Chondrocyte (in vitro differentiated cells): ENCODE data around the gene BORCS5. TPM values are rescaled to one million over a fixed set of nuclear protein-coding genes. Genes with fewer than 3 reads are reported as not detected.

Experiments
- DNase-seq: peaks from one replicate; pipeline ENCODE4 v3.0.0; 2021; ENCODE audit warnings: mixed read lengths, low spot score
- H3K27ac Mint-ChIP-seq: one replicate; pipeline ENCODE4 v1.8.0; 2021; ENCODE audit warnings: mild to moderate bottlenecking, moderate library complexity, mixed read lengths; ENCODE audit not compliant: unreplicated experiment
- H3K27me3 Mint-ChIP-seq: 2 replicates; pipeline ENCODE4 v1.8.0; 2021; ENCODE audit warnings: low read depth, mixed read lengths
- H3K36me3 Mint-ChIP-seq: 2 replicates; pipeline ENCODE4 v1.8.0; 2021; ENCODE audit warnings: low read depth, mixed read lengths
- H3K4me1 Mint-ChIP-seq: 2 replicates; pipeline ENCODE4 v1.8.0; 2021; ENCODE audit warnings: low read depth, mild to moderate bottlenecking, mixed read lengths
- H3K4me3 Mint-ChIP-seq: one replicate; pipeline ENCODE4 v1.8.0; 2021; ENCODE audit warnings: mild to moderate bottlenecking, moderate library complexity, mixed read lengths; ENCODE audit not compliant: unreplicated experiment
- H3K9me3 Mint-ChIP-seq: 2 replicates; pipeline ENCODE4 v1.8.0; 2021; ENCODE audit warnings: low read depth, mixed read lengths
- CTCF ChIP-seq: fragments of 200-600 bp; sonication (generic); IDR thresholded peaks from 2 replicates; pipeline ENCODE4 v1.5.0; 2021; ENCODE audit warnings: antibody characterized with exemption, mild to moderate bottlenecking, moderate library complexity
- total RNA-seq: library from RNA; stranded (reverse); gene quantifications from 3 replicates; pipeline ENCODE4 v1.2.1, GENCODE V29; 2021

The BORCS5 gene
- total RNA-seq, 1 donor from 2014 or later = 11.3 TPM

DNA sequence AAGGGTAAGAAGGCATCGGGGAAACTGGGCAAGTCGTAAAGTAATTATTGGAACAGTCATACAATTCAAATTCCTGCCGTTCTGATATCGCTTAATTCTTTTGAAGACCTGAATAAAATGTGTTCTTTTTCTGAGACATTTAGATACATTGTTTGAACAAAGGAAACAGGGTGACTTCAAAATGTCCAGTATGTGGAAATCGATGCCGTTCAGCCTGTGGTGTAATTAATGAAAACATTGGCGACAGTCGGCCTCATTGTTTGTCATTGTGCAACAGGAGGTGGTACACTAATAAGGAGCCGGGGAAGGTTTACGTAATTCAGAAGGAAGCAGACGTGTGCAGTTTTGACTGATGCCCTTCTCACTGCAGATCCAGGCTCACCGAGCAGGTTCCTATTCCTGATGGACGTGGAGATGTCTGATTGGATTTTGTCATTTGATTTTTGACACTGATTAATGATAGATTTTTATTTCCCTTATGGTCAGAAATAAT, 92.7 kb downstream of the BORCS5 start:
- no peaks in the 10 kb centered on the region for H3K9me3 Mint-ChIP-seq
- peaks cover 1% of the 10 kb centered on the region for H3K36me3 Mint-ChIP-seq
- H3K4me1 Mint-ChIP-seq = peaks cover 11% of the 10 kb centered on the region
- H3K27me3 Mint-ChIP-seq = no peaks in the 10 kb centered on the region
- DNase-seq = no peak
- H3K4me3 Mint-ChIP-seq = no peak overlapping the region
- H3K27ac Mint-ChIP-seq = no peak overlapping the region
- TF ChIP-seq CTCF = no peak

- H3K4me3 Mint-ChIP-seq = no peak overlapping the region
- H3K27ac Mint-ChIP-seq = no peak overlapping the region
- no peaks in the 10 kb centered on the region for H3K27me3 Mint-ChIP-seq
- H3K36me3 Mint-ChIP-seq = peaks cover 1% of the 10 kb centered on the region
- H3K9me3 Mint-ChIP-seq = no peaks in the 10 kb centered on the region
- TF ChIP-seq CTCF = no peak
- peaks cover 11% of the 10 kb centered on the region for H3K4me1 Mint-ChIP-seq
- DNase-seq = no peak
Observed at GRCh38 chr12:12450043-12450471, 93.2 kb downstream of the BORCS5 start.

DNA sequence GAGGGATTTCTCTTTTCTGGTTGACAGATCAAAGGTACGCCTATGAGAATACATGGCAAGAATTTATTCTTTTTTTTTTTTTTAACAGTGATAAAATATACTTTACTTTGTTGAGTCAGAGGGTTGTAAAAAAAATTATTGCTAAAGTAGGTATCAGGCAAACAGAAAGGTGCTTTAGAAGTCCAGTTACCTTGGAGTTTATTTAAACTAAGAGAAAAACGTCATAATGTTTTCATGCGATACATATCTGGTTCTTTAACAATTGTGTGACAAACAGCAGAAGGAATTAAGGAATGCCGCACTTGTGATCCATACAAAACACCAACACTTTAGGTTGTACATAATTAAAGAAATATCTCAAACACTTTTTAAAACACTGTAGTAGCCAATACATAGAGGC, 94.2 kb downstream of the BORCS5 start:
- Mint-ChIP-seq H3K4me1 (peaks cover 11% of the 10 kb centered on the region), H3K36me3 (peaks cover 1% of the 10 kb centered on the region), H3K4me3 (no peak overlapping the region), H3K27me3 (no peaks in the 10 kb centered on the region), H3K27ac (no peak overlapping the region), H3K9me3 (no peaks in the 10 kb centered on the region)
- no peak for TF ChIP-seq CTCF
- DNase-seq = no peak

- no peak overlapping the region for H3K27ac Mint-ChIP-seq
- H3K4me3 Mint-ChIP-seq = no peak overlapping the region
- H3K27me3 Mint-ChIP-seq = no peaks in the 10 kb centered on the region
- TF ChIP-seq CTCF = no peak
- DNase-seq = no peak
- H3K9me3 Mint-ChIP-seq = no peaks in the 10 kb centered on the region
- H3K4me1 Mint-ChIP-seq = peaks cover 14% of the 10 kb centered on the region
- peaks cover 1% of the 10 kb centered on the region for H3K36me3 Mint-ChIP-seq
Observed at GRCh38 chr12:12452326-12452902, 95.5 kb downstream of the BORCS5 start.

DNA sequence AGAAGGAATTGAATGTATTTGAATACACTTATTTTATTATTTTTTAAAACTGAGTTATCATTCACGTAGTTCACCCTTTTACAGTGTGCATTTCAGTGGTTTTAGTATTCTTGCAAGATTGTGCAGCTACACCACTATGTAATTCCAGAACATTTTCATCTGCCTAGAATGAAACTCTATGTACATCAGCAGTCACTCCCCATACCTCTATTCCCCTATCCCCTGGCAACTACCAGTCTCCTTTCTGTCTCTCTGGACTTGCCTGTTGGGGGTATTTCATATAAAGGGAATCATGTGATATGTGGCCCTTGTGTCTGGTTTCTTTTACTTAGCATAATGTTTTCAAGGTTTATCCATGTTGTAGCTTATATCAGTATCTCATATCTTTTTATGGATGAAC, 96.8 kb downstream of the BORCS5 start:
- Mint-ChIP-seq H3K27me3 (no peaks in the 10 kb centered on the region), H3K4me1 (peaks cover 14% of the 10 kb centered on the region), H3K36me3 (peaks cover 1% of the 10 kb centered on the region), H3K9me3 (no peaks in the 10 kb centered on the region), H3K4me3 (no peak overlapping the region), H3K27ac (no peak overlapping the region)
- no peak for TF ChIP-seq CTCF
- DNase-seq = no peak
